HG03565 (cell line): ENCODE data around the gene MSANTD1.

Experiments
- ATAC-seq: cut with Tn5 transposase; IDR thresholded peaks from one replicate; pipeline ENCODE4 v1.9.1; 2021; ENCODE audit warnings: mild to moderate bottlenecking, moderate library complexity; ENCODE audit not compliant: unreplicated experiment

Gene MSANTD1

GRCh38 chr4:3232001-3232400 is 17.0 kb upstream of the MSANTD1 start:
- no peak for ATAC-seq

DNA sequence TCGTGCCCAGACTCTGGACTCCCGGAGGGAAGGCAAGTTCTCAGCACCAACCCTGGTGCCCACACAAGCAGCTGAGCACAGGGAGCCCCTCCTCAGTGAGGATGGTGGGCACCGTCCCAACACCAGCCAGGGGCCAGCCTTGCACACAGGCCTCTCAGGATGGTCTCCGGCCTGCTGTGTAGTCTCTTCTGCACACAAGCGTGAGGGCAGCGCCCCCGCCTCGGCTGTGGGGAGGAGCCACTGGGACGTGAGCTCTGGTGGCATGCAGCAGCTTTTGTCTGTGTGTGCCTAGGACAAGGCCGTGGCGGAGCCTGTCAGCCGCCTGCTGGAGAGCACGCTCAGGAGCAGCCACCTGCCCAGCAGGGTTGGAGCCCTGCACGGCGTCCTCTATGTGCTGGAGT is 16.1 kb upstream of the MSANTD1 start:
- ATAC-seq = no peak

GRCh38 chr4:3233391-3234071 is 15.4 kb upstream of the MSANTD1 start:
- no peak for ATAC-seq

DNA sequence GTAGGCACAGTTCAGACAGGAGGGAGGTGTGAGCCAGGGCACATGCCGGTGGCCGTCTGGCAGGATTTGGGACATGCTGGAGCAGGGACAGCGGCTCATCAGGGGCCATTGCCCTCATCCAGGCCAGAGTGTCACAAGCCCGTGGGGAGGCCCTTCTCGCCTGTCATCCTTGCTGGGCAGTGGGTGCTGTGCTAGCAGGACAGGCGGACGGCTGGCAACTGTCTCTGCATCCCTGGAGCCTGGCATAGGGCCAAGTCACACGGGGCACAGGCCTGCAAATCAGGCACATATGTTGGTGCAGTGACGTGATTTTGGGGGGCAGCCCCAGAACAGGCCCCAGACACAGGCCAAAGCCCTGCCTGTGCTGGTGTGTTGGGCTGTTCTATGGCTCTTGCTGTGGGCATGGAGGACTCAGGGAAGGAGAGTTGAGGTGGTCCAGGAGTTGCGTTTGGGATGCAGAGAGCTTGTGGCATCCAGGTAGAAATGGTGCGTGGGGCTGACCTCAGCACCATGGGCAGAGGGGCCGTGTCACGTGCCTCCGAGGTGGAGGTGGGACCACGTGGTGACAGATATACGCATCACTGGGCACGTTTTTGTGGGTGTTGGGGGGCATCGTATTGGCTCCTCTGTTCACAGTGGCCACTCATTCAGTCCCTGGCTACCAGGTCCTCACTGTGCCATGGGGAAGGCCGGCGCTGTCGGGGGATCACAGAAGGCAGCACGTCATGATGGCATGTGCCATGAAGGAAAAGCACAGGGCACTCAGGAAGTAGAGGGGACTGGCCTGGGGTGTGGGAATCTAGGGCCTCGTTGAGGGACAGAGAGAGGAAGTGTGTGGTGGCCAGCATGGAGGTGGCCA is 14.6 kb upstream of the MSANTD1 start:
- no peak for ATAC-seq

- ATAC-seq = no peak
Measured at GRCh38 chr4:3235030-3235345, 14.0 kb upstream of the MSANTD1 start.

GRCh38 chr4:3235581-3235980 is 13.4 kb upstream of the MSANTD1 start:
- no peak for ATAC-seq

GRCh38 chr4:3236326-3236878 is 12.6 kb upstream of the MSANTD1 start:
- ATAC-seq = no peak

DNA sequence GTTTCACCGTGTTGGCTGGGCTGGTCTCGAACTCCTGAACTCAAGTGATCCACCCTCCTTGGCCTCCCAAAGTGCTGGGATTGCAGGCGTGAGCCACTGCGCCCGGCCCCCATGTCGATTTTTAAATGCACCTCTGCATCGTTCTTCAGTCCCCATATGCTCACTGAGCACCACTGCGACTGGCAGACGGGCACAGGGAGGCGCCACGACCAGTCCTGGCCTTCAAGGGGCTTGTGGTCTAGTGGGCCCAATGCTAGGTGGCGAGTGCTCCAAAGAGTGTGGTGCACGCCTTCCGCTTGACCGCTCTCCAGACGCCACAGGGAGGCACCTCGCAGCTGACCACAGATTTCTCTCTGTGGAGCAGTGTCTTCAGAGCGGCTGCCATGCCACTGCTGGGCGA is 11.7 kb upstream of the MSANTD1 start:
- no peak for ATAC-seq

- ATAC-seq = no peak
Measured at GRCh38 chr4:3237712-3238560, 11.0 kb upstream of the MSANTD1 start.

DNA sequence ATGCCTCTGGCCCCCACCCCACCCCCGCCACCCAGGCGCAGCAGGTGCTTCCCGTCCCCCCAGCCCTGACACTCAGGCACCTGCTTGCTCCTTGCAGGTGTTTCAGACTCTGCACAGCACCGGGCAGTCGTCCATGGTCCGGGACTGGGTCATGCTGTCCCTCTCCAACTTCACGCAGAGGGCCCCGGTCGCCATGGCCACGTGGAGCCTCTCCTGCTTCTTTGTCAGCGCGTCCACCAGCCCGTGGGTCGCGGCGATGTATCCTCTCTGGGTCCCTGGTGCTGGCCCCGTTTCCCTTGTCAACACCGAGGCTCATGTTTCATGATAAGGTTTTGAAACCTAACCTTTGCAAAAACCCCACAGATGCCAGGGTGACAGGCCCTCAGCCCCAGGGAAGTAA is 10.2 kb upstream of the MSANTD1 start:
- ATAC-seq = no peak

GRCh38 chr4:3239303-3239702 is 9.7 kb upstream of the MSANTD1 start:
- no peak for ATAC-seq

DNA sequence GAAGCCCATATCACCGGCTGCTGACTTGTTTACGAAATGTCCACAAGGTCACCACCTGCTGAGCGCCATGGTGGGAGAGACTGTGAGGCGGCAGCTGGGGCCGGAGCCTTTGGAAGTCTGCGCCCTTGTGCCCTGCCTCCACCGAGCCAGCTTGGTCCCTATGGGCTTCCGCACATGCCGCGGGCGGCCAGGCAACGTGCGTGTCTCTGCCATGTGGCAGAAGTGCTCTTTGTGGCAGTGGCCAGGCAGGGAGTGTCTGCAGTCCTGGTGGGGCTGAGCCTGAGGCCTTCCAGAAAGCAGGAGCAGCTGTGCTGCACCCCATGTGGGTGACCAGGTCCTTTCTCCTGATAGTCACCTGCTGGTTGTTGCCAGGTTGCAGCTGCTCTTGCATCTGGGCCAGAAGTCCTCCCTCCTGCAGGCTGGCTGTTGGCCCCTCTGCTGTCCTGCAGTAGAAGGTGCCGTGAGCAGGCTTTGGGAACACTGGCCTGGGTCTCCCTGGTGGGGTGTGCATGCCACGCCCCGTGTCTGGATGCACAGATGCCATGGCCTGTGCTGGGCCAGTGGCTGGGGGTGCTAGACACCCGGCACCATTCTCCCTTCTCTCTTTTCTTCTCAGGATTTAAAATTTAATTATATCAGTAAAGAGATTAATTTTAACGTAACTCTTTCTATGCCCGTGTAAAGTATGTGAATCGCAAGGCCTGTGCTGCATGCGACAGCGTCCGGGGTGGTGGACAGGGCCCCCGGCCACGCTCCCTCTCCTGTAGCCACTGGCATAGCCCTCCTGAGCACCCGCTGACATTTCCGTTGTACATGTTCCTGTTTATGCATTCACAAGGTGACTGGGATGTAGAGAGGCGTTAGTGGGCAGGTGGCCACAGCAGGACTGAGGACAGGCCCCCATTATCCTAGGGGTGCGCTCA is 8.7 kb upstream of the MSANTD1 start:
- ATAC-seq = no peak

GRCh38 chr4:3240936-3241522 is 7.9 kb upstream of the MSANTD1 start:
- no peak for ATAC-seq

- ATAC-seq = no peak
Measured at GRCh38 chr4:3241898-3242524, 6.9 kb upstream of the MSANTD1 start.

GRCh38 chr4:3243136-3243780 is 5.7 kb upstream of the MSANTD1 start:
- ATAC-seq = no peak

DNA sequence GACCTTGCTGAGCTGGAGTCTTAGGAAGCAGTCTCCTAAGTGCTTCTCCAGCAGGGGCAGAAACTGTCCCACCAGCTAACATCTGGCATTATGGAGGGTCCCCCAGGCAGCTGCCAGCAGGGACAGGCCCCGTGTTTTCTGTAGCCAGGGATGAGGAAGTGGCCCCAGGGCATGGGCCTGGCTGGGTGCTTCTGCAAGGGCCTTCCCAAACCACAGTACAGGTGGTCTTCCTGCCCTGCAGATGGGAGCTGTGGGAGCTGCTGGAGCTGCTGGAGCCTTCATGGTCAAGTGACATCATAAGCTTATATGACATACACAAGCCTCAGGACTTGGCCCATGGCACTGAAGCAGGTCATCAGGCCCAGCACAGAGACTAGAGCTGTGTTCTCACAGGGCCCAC is 5.0 kb upstream of the MSANTD1 start:
- no peak for ATAC-seq

DNA sequence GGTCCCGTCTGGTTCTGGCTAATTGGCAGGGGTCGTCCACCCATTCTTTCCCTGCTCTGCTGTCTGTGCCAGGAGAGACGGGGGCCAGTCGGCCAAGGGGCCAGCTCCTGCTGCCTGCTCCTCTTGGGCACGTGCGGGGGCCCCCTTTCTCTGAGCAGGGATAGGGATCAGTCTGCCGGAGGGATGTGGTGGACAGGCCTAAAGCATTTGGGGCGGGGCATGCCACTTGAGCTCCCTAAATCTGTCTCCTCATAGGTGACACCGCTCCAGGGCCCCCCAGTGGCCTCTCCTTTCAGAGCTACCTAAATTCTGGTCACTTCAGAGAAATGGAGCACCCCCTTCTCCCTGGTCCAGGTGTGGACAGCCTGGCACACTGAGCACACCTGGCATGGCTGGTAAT is 4.2 kb upstream of the MSANTD1 start:
- no peak for ATAC-seq

DNA sequence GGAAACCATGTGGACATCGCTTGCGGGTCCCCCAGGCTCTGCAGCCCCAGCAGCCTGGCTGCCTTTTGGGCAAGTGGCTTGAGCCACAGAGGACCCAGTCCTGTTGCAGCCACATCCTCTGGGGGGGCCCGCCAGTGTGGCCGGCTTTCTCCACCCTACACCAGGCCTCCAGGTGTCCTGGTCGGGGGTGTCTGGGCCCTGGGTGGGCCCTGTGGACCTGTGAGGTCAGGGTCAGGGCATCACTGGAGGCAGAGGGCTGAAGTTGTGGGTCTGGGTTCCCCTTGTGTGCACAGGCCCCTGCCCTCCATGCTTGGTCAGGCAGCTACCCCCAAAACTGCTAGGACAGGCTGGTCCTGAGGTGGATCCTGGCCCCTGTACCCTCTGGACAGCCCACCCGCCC is 3.3 kb upstream of the MSANTD1 start:
- no peak for ATAC-seq
